Calu3 (cell line): ENCODE measurements around the gene CHMP6. TPM values are rescaled to one million over a fixed set of nuclear protein-coding genes. Genes with fewer than 3 reads are reported as not detected.

ENCODE experiments used
- BruUV-seq: library from RNA; stranded (reverse); fragments of 400-500 nt; replicated peaks from 2 replicates; lab custom pipeline; 2021; lab: Mats Ljungman, UMichigan
- CTCF ChIA-PET: fragments of 300-600 bp; sonication (Branson Sonifier 250); formaldehyde crosslinking; loops from one replicate; lab custom pipeline; 2022; ENCODE audit warnings: antibody characterized with exemption; lab: Charles Lee
- DNase-seq: peaks from one replicate; pipeline ENCODE4 v3.0.0; 2022
- H3K27ac Mint-ChIP-seq: one replicate; pipeline ENCODE4 v1.8.0; 2022; ENCODE audit warnings: mixed read lengths; ENCODE audit not compliant: unreplicated experiment
- H3K27me3 Mint-ChIP-seq: one replicate; pipeline ENCODE4 v1.8.0; 2022; ENCODE audit warnings: mixed read lengths; ENCODE audit not compliant: unreplicated experiment
- H3K36me3 Mint-ChIP-seq: one replicate; pipeline ENCODE4 v1.8.0; 2022; ENCODE audit warnings: mild to moderate bottlenecking, moderate library complexity, mixed read lengths; ENCODE audit not compliant: insufficient read depth, unreplicated experiment
- H3K4me1 Mint-ChIP-seq: one replicate; pipeline ENCODE4 v1.8.0; 2022; ENCODE audit warnings: mild to moderate bottlenecking, low read depth, mixed read lengths; ENCODE audit not compliant: unreplicated experiment
- H3K4me3 Mint-ChIP-seq: one replicate; pipeline ENCODE4 v1.8.0; 2022; ENCODE audit warnings: mild to moderate bottlenecking, low read depth, moderate library complexity, mixed read lengths; ENCODE audit not compliant: unreplicated experiment
- H3K9me3 Mint-ChIP-seq: one replicate; pipeline ENCODE4 v1.8.0; 2022; ENCODE audit warnings: low read depth, mixed read lengths; ENCODE audit not compliant: unreplicated experiment
- intact Hi-C: fragments of 100-400 bp; cut with micrococcal nuclease; formaldehyde crosslinking; loops from one replicate; pipeline ENCODE4 v1.10.0; 2022; ENCODE audit not compliant: unreplicated experiment
- total RNA-seq: library from RNA; stranded (reverse); gene quantifications from 2 replicates; pipeline ENCODE4 v1.2.3, GENCODE V29; 2022
- TF ChIP-seq, protein P1 (sequence below): fragments of 200-600 bp; IDR thresholded peaks from one replicate; pipeline ENCODE4 v1.8.0; 2022; ENCODE audit warnings: antibody characterized with exemption; ENCODE audit not compliant: unreplicated experiment

Gene CHMP6
- total RNA-seq, 1 experiment from 2014 or later, result 27.9 TPM

DNA sequence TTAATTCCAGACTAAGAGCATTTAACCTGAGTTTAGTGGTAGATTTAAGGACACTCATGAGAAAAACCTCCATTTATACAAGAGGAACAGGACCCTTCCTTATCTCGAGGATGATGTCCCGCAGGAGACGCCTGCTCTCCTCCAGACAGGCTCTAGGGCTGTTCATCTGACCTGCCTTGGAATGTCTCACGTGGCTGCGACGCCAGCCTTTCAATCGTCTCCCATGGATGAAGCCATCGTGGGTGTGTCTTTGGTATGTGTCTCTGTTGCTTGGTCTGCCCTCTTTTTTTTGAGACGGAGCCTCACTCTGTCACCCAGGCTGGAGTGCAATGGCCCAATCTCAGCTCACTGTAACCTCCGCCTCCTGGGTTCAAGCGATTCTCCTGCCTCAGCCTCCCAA lies 16.5 kb downstream of the CHMP6 start:
- Mint-ChIP-seq H3K27ac (no peak overlapping the region), H3K4me3 (no peak overlapping the region), H3K27me3 (peaks cover 75% of the 10 kb centered on the region), H3K9me3 (peaks cover 6% of the 10 kb centered on the region), H3K36me3 (peaks cover 9% of the 10 kb centered on the region), H3K4me1 (peaks cover 16% of the 10 kb centered on the region)
- CTCF ChIA-PET, result no interaction called here
- no peak for DNase-seq
- intact Hi-C loops, result no loop called here
- TF ChIP-seq, protein P1, sequence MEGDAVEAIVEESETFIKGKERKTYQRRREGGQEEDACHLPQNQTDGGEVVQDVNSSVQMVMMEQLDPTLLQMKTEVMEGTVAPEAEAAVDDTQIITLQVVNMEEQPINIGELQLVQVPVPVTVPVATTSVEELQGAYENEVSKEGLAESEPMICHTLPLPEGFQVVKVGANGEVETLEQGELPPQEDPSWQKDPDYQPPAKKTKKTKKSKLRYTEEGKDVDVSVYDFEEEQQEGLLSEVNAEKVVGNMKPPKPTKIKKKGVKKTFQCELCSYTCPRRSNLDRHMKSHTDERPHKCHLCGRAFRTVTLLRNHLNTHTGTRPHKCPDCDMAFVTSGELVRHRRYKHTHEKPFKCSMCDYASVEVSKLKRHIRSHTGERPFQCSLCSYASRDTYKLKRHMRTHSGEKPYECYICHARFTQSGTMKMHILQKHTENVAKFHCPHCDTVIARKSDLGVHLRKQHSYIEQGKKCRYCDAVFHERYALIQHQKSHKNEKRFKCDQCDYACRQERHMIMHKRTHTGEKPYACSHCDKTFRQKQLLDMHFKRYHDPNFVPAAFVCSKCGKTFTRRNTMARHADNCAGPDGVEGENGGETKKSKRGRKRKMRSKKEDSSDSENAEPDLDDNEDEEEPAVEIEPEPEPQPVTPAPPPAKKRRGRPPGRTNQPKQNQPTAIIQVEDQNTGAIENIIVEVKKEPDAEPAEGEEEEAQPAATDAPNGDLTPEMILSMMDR, result no peak
- BruUV-seq, result no TSS peak

DNA sequence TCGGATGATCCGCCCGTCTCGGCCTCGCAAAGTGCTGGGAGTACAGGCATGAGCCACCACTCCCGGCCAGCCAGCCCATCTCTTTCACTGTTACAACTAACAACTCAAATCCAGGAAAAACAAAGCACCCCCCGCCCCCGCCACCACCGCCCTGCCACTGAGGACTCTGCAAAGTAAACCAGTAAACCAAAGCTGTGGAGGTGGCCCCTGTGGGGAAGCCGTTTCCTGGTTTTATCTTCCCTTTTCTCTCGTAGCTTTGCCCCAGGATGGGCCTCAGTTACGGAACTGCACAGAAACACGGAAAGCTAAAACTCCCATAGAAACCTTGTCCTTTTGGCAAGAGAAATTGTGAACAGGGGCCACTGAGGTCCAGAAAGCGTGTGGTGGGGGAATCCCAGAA lies 17.5 kb downstream of the CHMP6 start:
- H3K36me3 Mint-ChIP-seq, result peaks cover 6% of the 10 kb centered on the region
- H3K4me1 Mint-ChIP-seq, result peaks cover 16% of the 10 kb centered on the region
- no peak overlapping the region for H3K4me3 Mint-ChIP-seq
- intact Hi-C loops, result no loop called here
- no peak for DNase-seq
- CTCF ChIA-PET, result no interaction called here
- TF ChIP-seq, protein P1, result no peak
- BruUV-seq, result no TSS peak
- H3K27me3 Mint-ChIP-seq, result peaks cover 65% of the 10 kb centered on the region
- H3K9me3 Mint-ChIP-seq, result peaks cover 6% of the 10 kb centered on the region
- no peak overlapping the region for H3K27ac Mint-ChIP-seq

DNA sequence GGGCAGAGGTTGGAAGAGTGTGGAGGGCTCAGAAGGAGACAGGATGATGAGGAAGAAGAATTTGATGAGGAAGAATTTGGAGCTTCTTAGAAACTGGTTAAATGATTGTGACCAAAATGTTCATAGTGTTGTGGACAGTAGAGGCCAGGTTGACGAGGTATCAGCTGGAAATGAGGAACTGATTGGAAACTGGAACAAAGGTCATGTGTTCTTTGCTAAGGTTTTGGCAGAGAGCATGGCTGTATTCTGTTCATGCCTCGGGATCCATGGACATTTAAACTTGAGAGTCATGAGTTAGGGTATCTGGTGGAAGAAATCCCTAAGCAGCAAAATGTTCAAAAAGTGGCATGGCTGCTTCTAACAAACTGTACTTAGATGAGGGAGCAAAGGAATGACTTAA lies 19.3 kb downstream of the CHMP6 start:
- Mint-ChIP-seq H3K4me3 (no peak overlapping the region), H3K9me3 (peaks cover 9% of the 10 kb centered on the region), H3K4me1 (peaks cover 10% of the 10 kb centered on the region), H3K27me3 (peaks cover 47% of the 10 kb centered on the region), H3K27ac (no peak overlapping the region), H3K36me3 (no peaks in the 10 kb centered on the region)
- intact Hi-C loops, result no loop called here
- no TSS peak for BruUV-seq
- CTCF ChIA-PET, result no interaction called here
- TF ChIP-seq, protein P1, result no peak
- no peak for DNase-seq

DNA sequence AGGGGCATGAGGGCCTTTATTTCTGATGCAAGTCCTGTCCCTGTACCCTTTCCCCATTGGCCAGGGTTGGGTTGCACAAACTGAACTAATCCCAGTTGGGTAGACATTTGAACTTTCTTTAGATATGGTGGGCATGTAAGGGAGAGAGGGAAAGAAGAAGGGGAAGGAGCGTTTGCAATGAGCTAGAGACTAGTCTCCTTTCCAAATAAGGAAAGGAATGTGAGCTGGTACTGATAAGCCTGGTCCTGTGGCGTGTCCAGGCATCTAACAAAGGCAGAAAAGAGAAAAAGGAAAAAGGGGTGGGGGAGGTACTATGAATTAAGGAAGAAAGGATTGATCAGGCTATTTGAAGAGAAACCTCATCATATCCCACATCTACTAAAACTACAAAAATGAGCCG lies 20.3 kb downstream of the CHMP6 start:
- CTCF ChIA-PET, result interaction anchor here (0.5 to 1.3 kb wide), 3 partner anchors 11 to 143 kb away, joined by 3 to 5 read pairs (median 4); no protein-coding TSS in a partner anchor
- TF ChIP-seq, protein P1, result no peak
- H3K27me3 Mint-ChIP-seq, result peaks cover 37% of the 10 kb centered on the region
- H3K36me3 Mint-ChIP-seq, result no peaks in the 10 kb centered on the region
- intact Hi-C loops, result no loop called here
- peaks cover 10% of the 10 kb centered on the region for H3K4me1 Mint-ChIP-seq
- H3K4me3 Mint-ChIP-seq, result no peak overlapping the region
- BruUV-seq, result no TSS peak
- peaks cover 9% of the 10 kb centered on the region for H3K9me3 Mint-ChIP-seq
- peak overlapping the region; percentile 14 for H3K27ac Mint-ChIP-seq
- DNase-seq, result no peak
